Neural cell (in vitro differentiated cells): ENCODE measurements around the gene GIMAP2. TPM values are rescaled to one million over a fixed set of nuclear protein-coding genes. Genes with fewer than 3 reads are reported as not detected.
"Not testable (repeated sequence)": the region's sequence is repeated elsewhere in the genome, so short reads cannot be mapped to it uniquely, and the experiment has no call there.

Source experiments
- H2AFZ ChIP-seq: fragments of 200-600, 300-800 bp; sonication (generic), shearing (Covaris generic); 2 replicates; pipeline ENCODE4 v1.6.0; 2014; ENCODE audit warnings: low read depth, mild to moderate bottlenecking, antibody characterized with exemption, low read length, moderate library complexity
- H3F3A ChIP-seq: fragments of 200-600 bp; shearing (Covaris generic); 2 replicates; pipeline ENCODE4 v1.6.1; 2016; ENCODE audit warnings: mild to moderate bottlenecking, moderate library complexity, mixed read lengths, antibody characterized with exemption, low read length; ENCODE audit not compliant: insufficient read depth, poor library complexity, severe bottlenecking
- H3K27ac ChIP-seq: fragments of 200-600, 300-800 bp; sonication (generic), shearing (Covaris generic); 2 replicates; pipeline ENCODE4 v1.5.1; 2014; ENCODE audit warnings: mild to moderate bottlenecking, low read length, moderate library complexity
- H3K27me3 ChIP-seq: fragments of 300-800, 200-600 bp; sonication (generic), shearing (Covaris generic); 2 replicates; pipeline ENCODE4 v1.6.0; 2014; ENCODE audit warnings: mild to moderate bottlenecking, low read depth, low read length, moderate library complexity; ENCODE audit not compliant: insufficient read depth
- H3K36me3 ChIP-seq: fragments of 300-800, 200-600 bp; sonication (generic), shearing (Covaris generic); 2 replicates; pipeline ENCODE4 v1.5.1; 2014; ENCODE audit warnings: mild to moderate bottlenecking, antibody characterized with exemption, low read length, moderate library complexity; ENCODE audit not compliant: insufficient read depth
- H3K4me2 ChIP-seq: fragments of 300-800, 200-600 bp; sonication (generic), shearing (Covaris generic); 2 replicates; pipeline ENCODE4 v1.6.0; 2014; ENCODE audit warnings: mild to moderate bottlenecking, low read length
- H3K4me3 ChIP-seq: fragments of 300-800, 200-600 bp; sonication (generic), shearing (Covaris generic); 2 replicates; pipeline ENCODE4 v1.5.1; 2014; ENCODE audit warnings: mild to moderate bottlenecking, low read length, moderate library complexity
- H3K79me2 ChIP-seq: fragments of 200-600 bp; shearing (Covaris generic); replicated peaks from 2 replicates; pipeline ENCODE4 v1.6.0; 2014; ENCODE audit warnings: mild to moderate bottlenecking, low read length, moderate library complexity; ENCODE audit not compliant: insufficient read depth
- H3K9ac ChIP-seq: fragments of 300-800, 200-600 bp; sonication (generic), shearing (Covaris generic); 2 replicates; pipeline ENCODE4 v1.6.1; 2016; ENCODE audit warnings: mild to moderate bottlenecking, low read length, mixed read lengths
- H3K9me2 ChIP-seq: fragments of 200-600 bp; shearing (Covaris generic); 2 replicates; pipeline ENCODE4 v1.6.1; 2016; ENCODE audit warnings: mild to moderate bottlenecking, low read length, mixed read lengths; ENCODE audit not compliant: insufficient read depth
- H3K9me3 ChIP-seq: fragments of 200-600, 300-800 bp; sonication (generic), shearing (Covaris generic); 2 replicates; pipeline ENCODE4 v1.6.1; 2016; ENCODE audit warnings: mild to moderate bottlenecking, mixed run types, low read length, moderate library complexity, mixed read lengths
- H4K20me1 ChIP-seq: fragments of 200-600 bp; shearing (Covaris generic); 2 replicates; pipeline ENCODE4 v1.6.1; 2016; ENCODE audit warnings: mild to moderate bottlenecking, mixed run types; ENCODE audit not compliant: insufficient read depth
- CTCF ChIP-seq: fragments of 450-650 bp; IDR thresholded peaks from 2 replicates; pipeline ENCODE4 v1.5.1; 2014; ENCODE audit warnings: antibody characterized with exemption, mild to moderate bottlenecking, moderate library complexity; ENCODE audit not compliant: poor library complexity, severe bottlenecking
- EP300 ChIP-seq: fragments of 450-650 bp; conservative IDR thresholded peaks from 2 replicates; pipeline ENCODE4 v1.6.1; 2014; ENCODE audit warnings: antibody characterized with exemption, mild to moderate bottlenecking, moderate library complexity; ENCODE audit not compliant: poor library complexity, severe bottlenecking
- EZH2 ChIP-seq: fragments of 200-600, 300-800 bp; shearing (Covaris generic), sonication (generic); IDR thresholded peaks from 2 replicates; pipeline ENCODE4 v1.6.1; 2014; ENCODE audit warnings: antibody characterized with exemption, low read length, borderline replicate concordance, mild to moderate bottlenecking; ENCODE audit not compliant: insufficient read depth, poor library complexity, severe bottlenecking
- MXI1 ChIP-seq: fragments of 450-650 bp; conservative IDR thresholded peaks from 2 replicates; pipeline ENCODE4 v1.6.1; 2014; ENCODE audit warnings: antibody characterized with exemption, mild to moderate bottlenecking; ENCODE audit not compliant: poor library complexity, severe bottlenecking
- POLR2AphosphoS5 ChIP-seq: IDR thresholded peaks from 2 replicates; pipeline ENCODE4 v1.6.1; 2012
- RAD21 ChIP-seq: fragments of 450-650 bp; conservative IDR thresholded peaks from 2 replicates; pipeline ENCODE4 v1.6.1; 2014; ENCODE audit warnings: antibody characterized with exemption, mild to moderate bottlenecking, moderate library complexity
- REST ChIP-seq: IDR thresholded peaks from 2 replicates; pipeline ENCODE4 v1.6.1; 2012; ENCODE audit warnings: borderline replicate concordance
- SMC3 ChIP-seq: fragments of 450-650 bp; conservative IDR thresholded peaks from 2 replicates; pipeline ENCODE4 v1.6.1; 2014; ENCODE audit warnings: antibody characterized with exemption, mild to moderate bottlenecking, moderate library complexity; ENCODE audit not compliant: poor library complexity
- TAF1 ChIP-seq: IDR thresholded peaks from 2 replicates; pipeline ENCODE4 v1.6.1; 2012; ENCODE audit warnings: low read depth
- polyA plus RNA-seq: library from polyadenylated mRNA; depleted of rRNA; stranded (reverse); fragments of >200 nt; gene quantifications from 2 replicates; pipeline ENCODE4 v1.2.3, GENCODE V29; 2014

GIMAP2 gene
- polyA plus RNA-seq, 1 donor from 2014 or later, result not detected

DNA sequence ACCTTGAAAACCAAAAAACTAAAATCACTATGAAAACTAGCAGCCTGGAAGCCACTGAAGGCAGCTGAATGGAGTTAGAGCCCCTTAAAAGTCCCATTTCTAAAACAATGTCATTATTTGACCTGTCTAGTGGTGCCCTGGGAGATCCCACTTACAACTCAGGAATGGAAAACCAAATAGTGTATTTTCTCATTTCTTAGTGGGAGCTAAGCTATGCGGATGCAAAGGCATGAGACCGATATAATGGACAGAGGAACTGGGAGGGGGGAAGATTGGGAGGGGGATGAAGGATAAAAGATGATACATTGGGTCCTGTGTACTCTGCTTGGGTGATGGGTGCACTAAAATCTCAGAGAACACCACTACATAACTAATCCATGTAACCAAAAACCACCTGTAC, 9.8 kb upstream of the GIMAP2 start:
- H3K27ac ChIP-seq, result no peak overlapping the region

DNA sequence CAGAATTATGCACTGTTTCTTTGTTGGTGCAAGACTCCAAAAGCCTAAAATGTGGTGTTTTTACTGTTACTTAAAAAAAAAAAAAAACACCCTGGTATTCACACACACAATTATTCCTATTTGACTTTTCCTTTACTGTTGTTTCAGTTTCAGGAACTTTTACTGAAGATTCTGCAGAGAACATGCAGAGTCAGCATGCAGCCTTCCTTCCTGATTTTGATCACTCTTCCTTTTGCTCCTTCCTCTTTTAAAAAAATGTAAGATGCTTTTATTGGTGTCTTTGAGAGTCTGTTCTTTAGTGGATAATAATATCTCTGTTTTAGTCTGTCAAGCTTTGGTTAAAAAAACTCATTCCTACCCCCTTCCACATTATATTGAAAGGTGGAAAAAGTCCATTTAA, 9.2 kb upstream of the GIMAP2 start:
- not testable (repeated sequence) for H3K27me3 ChIP-seq, H3K9ac ChIP-seq, H3K9me2 ChIP-seq, H2AFZ ChIP-seq, H3K4me2 ChIP-seq, H3F3A ChIP-seq, H3K4me3 ChIP-seq, H3K79me2 ChIP-seq, H3K9me3 ChIP-seq, H3K27ac ChIP-seq, H3K36me3 ChIP-seq, H4K20me1 ChIP-seq

More for the DNA sequence above, 9.8 kb upstream of the GIMAP2 start:
- H3K27me3 ChIP-seq, result no peaks in the 10 kb centered on the region
- H2AFZ ChIP-seq, result no peak overlapping the region
- H3K9ac ChIP-seq, result no peak overlapping the region
- H3K9me3 ChIP-seq, result no peaks in the 10 kb centered on the region
- no peaks in the 10 kb centered on the region for H3K9me2 ChIP-seq
- no peaks in the 10 kb centered on the region for H3K36me3 ChIP-seq
- TF ChIP-seq MXI1, result no peak
- TF ChIP-seq EP300, result no peak
- TF ChIP-seq RAD21, result no peak
- TF ChIP-seq EZH2, result no peak
- TF ChIP-seq POLR2AphosphoS5, result no peak
- TF ChIP-seq SMC3, result no peak
- TF ChIP-seq TAF1, result no peak
- TF ChIP-seq REST, result no peak
- no peak for TF ChIP-seq CTCF
- no peaks in the 10 kb centered on the region for H4K20me1 ChIP-seq
- no peaks in the 10 kb centered on the region for H3K79me2 ChIP-seq
- H3K4me3 ChIP-seq, result no peak overlapping the region
- H3F3A ChIP-seq, result no peaks in the 10 kb centered on the region
- H3K4me2 ChIP-seq, result no peak overlapping the region

- H3K27ac ChIP-seq, H3K79me2 ChIP-seq, H4K20me1 ChIP-seq, H3F3A ChIP-seq, H2AFZ ChIP-seq, H3K36me3 ChIP-seq, H3K27me3 ChIP-seq, H3K9me2 ChIP-seq, H3K9me3 ChIP-seq, H3K9ac ChIP-seq, H3K4me2 ChIP-seq, H3K4me3 ChIP-seq: not testable (repeated sequence)
Measured at GRCh38 chr7:150676854-150677253, 8.7 kb upstream of the GIMAP2 start.

GRCh38 chr7:150678601-150679000, 6.9 kb upstream of the GIMAP2 start:
- not testable (repeated sequence) for H3K27ac ChIP-seq, H3K36me3 ChIP-seq, H3K4me2 ChIP-seq, H3K27me3 ChIP-seq, H3K9ac ChIP-seq, H3K9me2 ChIP-seq, H3K4me3 ChIP-seq, H3F3A ChIP-seq, H3K9me3 ChIP-seq, H3K79me2 ChIP-seq, H4K20me1 ChIP-seq, H2AFZ ChIP-seq

GRCh38 chr7:150680364-150680763, 5.1 kb upstream of the GIMAP2 start:
- H4K20me1 ChIP-seq, H3K79me2 ChIP-seq, H3F3A ChIP-seq, H3K27me3 ChIP-seq, H3K4me3 ChIP-seq, H2AFZ ChIP-seq, H3K9ac ChIP-seq, H3K27ac ChIP-seq, H3K4me2 ChIP-seq, H3K9me3 ChIP-seq, H3K9me2 ChIP-seq, H3K36me3 ChIP-seq: not testable (repeated sequence)
